ENCODE measurements around the gene CD8B. TPM values are rescaled to one million over a fixed set of nuclear protein-coding genes. Genes with fewer than 3 reads are reported as not detected.

The CD8B gene
- total RNA-seq, 1 experiment from 2014 or later = 0.24 TPM

- no peaks in the 10 kb centered on the region for H3K36me3 Mint-ChIP-seq (ENCODE audit: insufficient read depth in 1 of 3, low read depth in 3 of 3)
- Histone ChIP-seq H2BK5ac (ENCODE audit: insufficient read length, low read length) (no peak overlapping the region), H3K4me1 (ENCODE audit: insufficient read depth, low read length) (no peaks in the 10 kb centered on the region), H3K23me2 (ENCODE audit: insufficient read length, low read depth, low read length, poor library complexity, severe bottlenecking) (peaks cover 5% of the 10 kb centered on the region), H3K9me3 (ENCODE audit: control insufficient read depth, low read depth, low read length) (no peaks in the 10 kb centered on the region), H3K18ac (ENCODE audit: insufficient read length, low read depth, low read length) (no peak overlapping the region), H4K8ac (replicated peaks; ENCODE audit: insufficient read length, low read depth, low read length) (no peak overlapping the region), H2BK20ac (ENCODE audit: low read depth, low read length, poor library complexity, severe bottlenecking) (no peak overlapping the region), H3K79me1 (ENCODE audit: insufficient read depth, low read depth, low read length, poor library complexity, severe bottlenecking) (no peaks in the 10 kb centered on the region), H4K20me1 (ENCODE audit: control insufficient read depth, insufficient read depth, insufficient read length) (no peaks in the 10 kb centered on the region), H2BK12ac (ENCODE audit: insufficient read length, low read depth, low read length) (no peak overlapping the region), H4K5ac (ENCODE audit: insufficient read length, low read depth, low read length) (no peak overlapping the region), H3T11ph (ENCODE audit: low read length) (no peak overlapping the region), H3K27me3 (ENCODE audit: insufficient read depth, low read length) (peaks cover 45% of the 10 kb centered on the region; the same call in 1 of the 2 replicates), H3K79me2 (ENCODE audit: insufficient read depth, low read length) (no peaks in the 10 kb centered on the region), H2AFZ (ENCODE audit: low read length) (no peak overlapping the region), H3K4ac (ENCODE audit: low read depth, low read length) (no peak overlapping the region), H4K91ac (ENCODE audit: insufficient read length, low read depth, low read length) (no peak overlapping the region), H3K14ac (ENCODE audit: insufficient read depth, low read length) (no peak overlapping the region), H3K27ac (ENCODE audit: insufficient read length, low read depth, low read length) (no peak overlapping the region), H3K4me2 (ENCODE audit: insufficient read depth, insufficient read length, low read length) (no peak overlapping the region), H2BK120ac (ENCODE audit: low read depth, low read length, poor library complexity, severe bottlenecking) (no peak overlapping the region), H2BK15ac (ENCODE audit: low read depth, low read length) (no peak overlapping the region), H3K56ac (ENCODE audit: insufficient read length, low read depth, low read length) (no peak overlapping the region), H3K23ac (ENCODE audit: insufficient read length, low read depth, low read length) (no peak overlapping the region), H2AK5ac (ENCODE audit: insufficient read length, low read length) (no peak overlapping the region), H3K9ac (ENCODE audit: extremely low read depth, insufficient read length, low read length) (no peak overlapping the region)
- H3K9me3 Mint-ChIP-seq = peaks cover 3 to 4% of the 10 kb centered on the region in 2 experiments; a peak in 2 of 5 replicates
- H3K27ac Mint-ChIP-seq = no peak overlapping the region
- DNase-seq = no peak
- no peak overlapping the region; a peak in 1 of 5 replicates for H3K4me3 Mint-ChIP-seq
- peaks cover 9 to 24% of the 10 kb centered on the region in 2 experiments for H3K4me1 Mint-ChIP-seq
- TF ChIP-seq CTCF (conservative IDR thresholded peaks at IDR 0.05) = no peak
- whole genome bisulfite sequencing (ENCODE audit: extremely low coverage, insufficient read length, low lambda C conversion rate) = no CpG with 5 or more reads among the region's 7 CpGs
- H3K27me3 Mint-ChIP-seq (ENCODE audit: low read depth) = peaks cover 81% of the 10 kb centered on the region
Observed at GRCh38 chr2:86788165-86788564, 73.5 kb downstream of the CD8B start.
